Osteocyte (in vitro differentiated cells): ENCODE data around the gene JCHAIN. TPM values are rescaled to one million over a fixed set of nuclear protein-coding genes. Genes with fewer than 3 reads are reported as not detected.

Experiments
- DNase-seq: peaks from one replicate; pipeline ENCODE4 v3.0.0; 2021; ENCODE audit warnings: mixed read lengths; ENCODE audit not compliant: unreplicated experiment; ENCODE audit errors: extremely low spot score
- H3K27ac Mint-ChIP-seq: one replicate; pipeline ENCODE4 v1.8.0; 2021; ENCODE audit warnings: mild to moderate bottlenecking, mixed read lengths; ENCODE audit not compliant: unreplicated experiment
- H3K27me3 Mint-ChIP-seq: one replicate; pipeline ENCODE4 v1.8.0; 2021; ENCODE audit warnings: mixed read lengths; ENCODE audit not compliant: unreplicated experiment
- H3K36me3 Mint-ChIP-seq: one replicate; pipeline ENCODE4 v1.8.0; 2021; ENCODE audit warnings: mixed read lengths; ENCODE audit not compliant: unreplicated experiment
- H3K4me1 Mint-ChIP-seq: one replicate; pipeline ENCODE4 v1.8.0; 2021; ENCODE audit warnings: mixed read lengths; ENCODE audit not compliant: unreplicated experiment
- H3K4me3 Mint-ChIP-seq: one replicate; pipeline ENCODE4 v1.8.0; 2021; ENCODE audit warnings: mild to moderate bottlenecking, moderate library complexity, mixed read lengths; ENCODE audit not compliant: unreplicated experiment
- H3K9me3 Mint-ChIP-seq: one replicate; pipeline ENCODE4 v1.8.0; 2021; ENCODE audit warnings: mixed read lengths; ENCODE audit not compliant: unreplicated experiment
- total RNA-seq: library from RNA; stranded (reverse); gene quantifications from 2 replicates; pipeline ENCODE4 v1.2.1, GENCODE V29; 2021
- TF ChIP-seq, protein P1 (sequence below): fragments of 200-600 bp; sonication (generic); IDR thresholded peaks from 2 replicates; pipeline ENCODE4 v1.5.0; 2021; ENCODE audit warnings: antibody characterized with exemption, mild to moderate bottlenecking, moderate library complexity

The JCHAIN gene
- total RNA-seq, 1 donor from 2014 or later: not detected

DNA sequence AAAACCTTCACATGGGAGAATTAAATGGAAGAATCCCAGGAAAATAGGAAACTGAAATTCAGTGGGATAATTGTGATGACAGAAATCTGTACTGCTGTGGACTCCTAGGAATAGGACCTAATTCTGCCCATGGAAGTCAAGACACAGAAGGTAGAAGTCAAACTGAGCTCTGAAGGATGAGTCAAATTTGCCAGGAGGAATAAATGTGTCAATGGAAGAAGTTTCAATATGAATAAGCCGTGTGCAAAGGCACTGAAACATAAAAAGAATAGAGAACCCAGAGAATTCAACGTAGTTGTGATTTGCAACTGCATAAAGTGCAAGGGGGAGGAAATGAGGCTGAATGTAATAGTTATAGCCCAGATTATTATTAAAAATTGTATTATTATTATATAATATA, 26.1 kb downstream of the JCHAIN start:
- no peak for DNase-seq
- no peak overlapping the region for H3K27ac Mint-ChIP-seq
- no peak overlapping the region for H3K4me3 Mint-ChIP-seq
- TF ChIP-seq, protein P1, sequence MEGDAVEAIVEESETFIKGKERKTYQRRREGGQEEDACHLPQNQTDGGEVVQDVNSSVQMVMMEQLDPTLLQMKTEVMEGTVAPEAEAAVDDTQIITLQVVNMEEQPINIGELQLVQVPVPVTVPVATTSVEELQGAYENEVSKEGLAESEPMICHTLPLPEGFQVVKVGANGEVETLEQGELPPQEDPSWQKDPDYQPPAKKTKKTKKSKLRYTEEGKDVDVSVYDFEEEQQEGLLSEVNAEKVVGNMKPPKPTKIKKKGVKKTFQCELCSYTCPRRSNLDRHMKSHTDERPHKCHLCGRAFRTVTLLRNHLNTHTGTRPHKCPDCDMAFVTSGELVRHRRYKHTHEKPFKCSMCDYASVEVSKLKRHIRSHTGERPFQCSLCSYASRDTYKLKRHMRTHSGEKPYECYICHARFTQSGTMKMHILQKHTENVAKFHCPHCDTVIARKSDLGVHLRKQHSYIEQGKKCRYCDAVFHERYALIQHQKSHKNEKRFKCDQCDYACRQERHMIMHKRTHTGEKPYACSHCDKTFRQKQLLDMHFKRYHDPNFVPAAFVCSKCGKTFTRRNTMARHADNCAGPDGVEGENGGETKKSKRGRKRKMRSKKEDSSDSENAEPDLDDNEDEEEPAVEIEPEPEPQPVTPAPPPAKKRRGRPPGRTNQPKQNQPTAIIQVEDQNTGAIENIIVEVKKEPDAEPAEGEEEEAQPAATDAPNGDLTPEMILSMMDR: no peak
- H3K9me3 Mint-ChIP-seq: no peaks in the 10 kb centered on the region
- no peaks in the 10 kb centered on the region for H3K27me3 Mint-ChIP-seq
- H3K36me3 Mint-ChIP-seq: no peaks in the 10 kb centered on the region
- no peaks in the 10 kb centered on the region for H3K4me1 Mint-ChIP-seq

DNA sequence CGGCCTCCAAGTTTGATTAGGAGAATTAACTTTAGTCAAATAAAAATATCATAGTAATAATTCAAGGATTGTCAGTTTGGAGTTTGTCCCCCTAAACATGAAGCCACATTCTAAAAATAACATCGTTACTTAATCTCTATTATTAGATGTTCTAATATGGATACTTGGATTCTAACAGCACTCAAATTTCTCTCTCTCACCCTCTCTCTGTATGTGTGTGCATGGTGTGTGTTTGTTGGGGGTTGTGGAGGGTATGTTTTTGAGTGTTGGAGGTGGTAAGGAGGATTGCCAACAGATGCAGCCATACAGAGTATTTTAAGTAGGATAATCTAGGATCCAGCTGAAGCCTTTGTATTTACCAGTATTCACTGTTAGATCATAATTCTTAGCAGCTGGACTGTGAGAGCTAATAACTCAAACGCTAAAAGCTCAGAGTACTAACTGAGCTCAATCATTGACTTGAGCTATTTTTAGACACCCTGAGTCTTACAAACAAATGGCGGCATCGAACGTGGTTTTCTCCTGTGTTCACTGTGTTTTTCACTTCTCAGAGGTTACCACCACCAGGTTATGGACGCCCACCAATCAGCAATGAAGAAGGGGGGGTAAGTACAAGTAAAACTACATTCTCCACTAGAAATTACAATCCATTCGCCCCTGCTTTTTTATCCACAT, 28.9 kb downstream of the JCHAIN start:
- no peak for DNase-seq
- peaks cover under 1% of the 10 kb centered on the region for H3K4me1 Mint-ChIP-seq
- no peak overlapping the region for H3K4me3 Mint-ChIP-seq
- H3K9me3 Mint-ChIP-seq: no peaks in the 10 kb centered on the region
- TF ChIP-seq, protein P1: no peak
- no peaks in the 10 kb centered on the region for H3K27me3 Mint-ChIP-seq
- H3K27ac Mint-ChIP-seq: no peak overlapping the region
- H3K36me3 Mint-ChIP-seq: no peaks in the 10 kb centered on the region

DNA sequence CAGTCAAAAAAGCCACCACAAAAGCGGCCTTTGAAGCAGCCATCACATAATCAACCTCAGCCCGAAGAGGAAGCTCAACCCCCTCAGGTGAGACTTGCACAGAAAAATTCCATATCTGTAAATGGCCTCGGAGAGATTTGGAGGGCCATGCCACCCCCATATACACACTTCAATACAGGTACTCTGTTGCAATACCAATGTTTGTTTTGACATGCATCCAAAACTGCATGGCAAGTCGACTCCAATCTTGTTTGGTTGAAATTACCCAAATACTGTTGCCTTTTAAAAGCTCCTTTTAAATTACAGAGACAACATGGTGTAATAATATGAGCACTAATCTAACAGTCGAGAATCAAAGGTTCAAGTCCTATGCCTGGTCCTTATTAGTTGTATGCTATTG, 31.8 kb downstream of the JCHAIN start:
- TF ChIP-seq, protein P1: no peak
- Mint-ChIP-seq H3K4me3 (no peak overlapping the region), H3K27ac (no peak overlapping the region), H3K9me3 (no peaks in the 10 kb centered on the region), H3K27me3 (no peaks in the 10 kb centered on the region), H3K36me3 (no peaks in the 10 kb centered on the region), H3K4me1 (peaks cover 10% of the 10 kb centered on the region)
- DNase-seq: no peak

DNA sequence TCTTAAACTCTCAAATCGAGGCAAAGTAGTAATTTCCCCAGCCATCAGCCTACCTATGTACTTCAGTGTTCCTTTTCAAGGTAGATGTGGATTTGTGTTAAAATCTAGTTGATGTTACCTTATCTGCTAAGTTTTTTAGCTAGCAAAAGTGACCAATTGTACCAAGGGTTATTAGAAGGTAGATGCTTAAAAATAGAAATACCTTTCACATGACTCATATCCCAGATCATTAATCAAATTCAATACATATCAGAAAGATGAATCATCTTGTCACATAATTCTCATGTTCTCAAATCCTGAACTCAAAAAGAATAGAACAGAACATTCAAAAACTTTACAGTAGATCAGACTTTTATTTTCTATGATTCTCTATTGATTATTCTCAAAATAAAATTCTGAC, 34.3 kb downstream of the JCHAIN start:
- H3K27me3 Mint-ChIP-seq: no peaks in the 10 kb centered on the region
- no peak for DNase-seq
- no peak overlapping the region for H3K4me3 Mint-ChIP-seq
- TF ChIP-seq, protein P1: no peak
- no peaks in the 10 kb centered on the region for H3K36me3 Mint-ChIP-seq
- H3K27ac Mint-ChIP-seq: no peak overlapping the region
- H3K4me1 Mint-ChIP-seq: peaks cover 10% of the 10 kb centered on the region
- no peaks in the 10 kb centered on the region for H3K9me3 Mint-ChIP-seq

DNA sequence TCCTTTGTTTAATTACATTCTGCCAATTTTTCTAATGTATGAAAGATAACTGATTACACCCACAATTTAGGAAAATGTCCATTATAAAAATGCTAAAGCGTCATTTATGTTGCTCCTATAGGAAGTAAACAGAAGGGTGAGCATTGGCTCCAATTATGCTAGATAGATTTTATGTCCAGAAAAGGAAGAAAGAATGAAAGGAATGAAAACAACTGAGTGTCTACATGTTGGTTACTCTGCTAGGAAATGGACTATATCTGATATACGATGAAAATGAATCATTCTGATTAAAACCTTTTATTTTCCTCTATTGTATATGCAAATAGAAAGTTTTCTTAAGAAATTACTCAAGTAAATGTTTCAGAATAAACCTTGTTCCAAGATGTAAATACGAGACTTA, 36.1 kb downstream of the JCHAIN start:
- Mint-ChIP-seq H3K36me3 (no peaks in the 10 kb centered on the region), H3K27ac (no peak overlapping the region), H3K27me3 (no peaks in the 10 kb centered on the region), H3K9me3 (no peaks in the 10 kb centered on the region), H3K4me3 (no peak overlapping the region), H3K4me1 (peaks cover 10% of the 10 kb centered on the region)
- TF ChIP-seq, protein P1: no peak
- DNase-seq: no peak
